ENCODE measurements around the gene OR7A17. TPM values are rescaled to one million over a fixed set of nuclear protein-coding genes. Genes with fewer than 3 reads are reported as not detected.

The OR7A17 gene
- not detected for total RNA-seq
- polyA plus RNA-seq (ENCODE audit: insufficient read length in 6 of 6), result under 1 TPM in 4 of 6 donors, not detected in 2; 0.06 to 0.10 (median 0.07) TPM
- long read RNA-seq, donor 1, result 0 reads
- long read RNA-seq, donor 2, result 0 reads
- long read RNA-seq, donor 3, result 0 reads
- long read RNA-seq, donor 4, result 0 reads
- long read RNA-seq, donor 5, result 0 reads
- long read RNA-seq, donor 6, result 0 reads
- long read RNA-seq, donor 7, result 0 reads
- long read RNA-seq, donor 8, result 0 reads
- long read RNA-seq, donor 9, result 0 reads
- long read RNA-seq, donor 10, result 0 reads
- long read RNA-seq, donor 11, result 0 reads
- long read RNA-seq, donor 12, result 0 reads

DNA sequence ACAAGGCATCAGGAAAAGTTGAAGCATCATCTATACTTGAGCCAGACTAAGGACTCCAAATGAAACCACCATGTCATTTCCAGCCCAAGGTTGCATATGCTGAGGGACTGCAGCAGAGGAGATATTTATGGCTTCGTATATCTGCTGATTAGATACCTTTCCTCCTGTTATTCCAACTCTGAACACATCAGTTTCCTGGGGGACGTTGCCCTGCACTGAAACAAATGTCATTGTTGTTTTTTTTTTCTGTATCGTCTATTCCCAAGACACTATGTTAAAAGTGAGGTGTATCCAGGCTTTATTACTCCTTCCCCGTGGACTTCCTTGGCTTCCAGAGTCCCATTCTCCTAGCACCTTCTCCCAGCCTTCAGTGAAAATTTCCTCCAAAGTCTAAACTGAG is at the start of gene OR7A17:
Gene OR7A17 (minus strand): TSS at position 101 of the 400 bp plus-strand sequence. CDS start 4,777 bp downstream, outside the sequence.
- no peak within 1 kb of the TSS for H3K4me3 ChIP-seq
- ATAC-seq (no peak), DNase-seq (no peak)
- no peaks in the 10 kb centered on the region for H3K4me1 ChIP-seq
- intact Hi-C loops (cut with DNase I), result no loop called here
- no peaks in the 10 kb centered on the region for H3K9me3 ChIP-seq
- H3K36me3 ChIP-seq, result no peaks in the 10 kb centered on the region
- no peak within 1 kb of the TSS for H3K27ac ChIP-seq
- peaks cover 0 to 23% of the 10 kb centered on the region in 2 donors for H3K27me3 ChIP-seq
- TF ChIP-seq, protein P1, sequence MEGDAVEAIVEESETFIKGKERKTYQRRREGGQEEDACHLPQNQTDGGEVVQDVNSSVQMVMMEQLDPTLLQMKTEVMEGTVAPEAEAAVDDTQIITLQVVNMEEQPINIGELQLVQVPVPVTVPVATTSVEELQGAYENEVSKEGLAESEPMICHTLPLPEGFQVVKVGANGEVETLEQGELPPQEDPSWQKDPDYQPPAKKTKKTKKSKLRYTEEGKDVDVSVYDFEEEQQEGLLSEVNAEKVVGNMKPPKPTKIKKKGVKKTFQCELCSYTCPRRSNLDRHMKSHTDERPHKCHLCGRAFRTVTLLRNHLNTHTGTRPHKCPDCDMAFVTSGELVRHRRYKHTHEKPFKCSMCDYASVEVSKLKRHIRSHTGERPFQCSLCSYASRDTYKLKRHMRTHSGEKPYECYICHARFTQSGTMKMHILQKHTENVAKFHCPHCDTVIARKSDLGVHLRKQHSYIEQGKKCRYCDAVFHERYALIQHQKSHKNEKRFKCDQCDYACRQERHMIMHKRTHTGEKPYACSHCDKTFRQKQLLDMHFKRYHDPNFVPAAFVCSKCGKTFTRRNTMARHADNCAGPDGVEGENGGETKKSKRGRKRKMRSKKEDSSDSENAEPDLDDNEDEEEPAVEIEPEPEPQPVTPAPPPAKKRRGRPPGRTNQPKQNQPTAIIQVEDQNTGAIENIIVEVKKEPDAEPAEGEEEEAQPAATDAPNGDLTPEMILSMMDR (IDR thresholded peaks at IDR 0.05), result no peak

GRCh38 chr19:14933506-14933905 is 47.6 kb upstream of the OR7A17 start:
- H3K4me1 ChIP-seq, result no peaks in the 10 kb centered on the region
- no peaks in the 10 kb centered on the region for H3K36me3 ChIP-seq
- ATAC-seq (no peak), DNase-seq (no peak)
- H3K9me3 ChIP-seq, result no peaks in the 10 kb centered on the region
- peaks cover 0 to 32% of the 10 kb centered on the region in 2 donors for H3K27me3 ChIP-seq
- TF ChIP-seq, protein P1 (IDR thresholded peaks at IDR 0.05), result no peak
- intact Hi-C loops (cut with DNase I), result no loop called here
- no peak overlapping the region for H3K27ac ChIP-seq
- H3K4me3 ChIP-seq, result no peak overlapping the region

DNA sequence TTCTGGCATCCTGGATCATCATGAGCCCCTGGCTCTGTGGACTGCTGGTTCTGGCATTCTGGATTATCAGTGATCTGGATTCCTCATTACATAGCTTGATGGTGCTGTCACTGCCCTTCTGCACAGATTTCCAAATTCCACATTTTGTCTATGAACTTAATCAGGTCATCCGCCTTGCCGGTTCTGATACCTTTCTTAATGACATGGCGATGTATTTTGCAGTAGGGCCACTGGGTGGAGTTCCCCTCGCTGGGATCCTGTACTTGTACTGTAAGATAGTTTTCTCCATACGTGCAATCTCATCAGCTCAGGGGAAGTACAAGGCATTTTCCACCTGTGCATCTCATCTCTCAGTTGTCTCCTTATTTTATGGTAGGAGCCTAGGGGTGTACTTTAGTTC is 30.9 kb upstream of the OR7A17 start:
- DNase-seq (no peak), ATAC-seq (no peak)
- Histone ChIP-seq H3K9me3 (no peaks in the 10 kb centered on the region), H3K4me3 (no peak overlapping the region), H3K27ac (no peak overlapping the region), H3K4me1 (no peaks in the 10 kb centered on the region), H3K27me3 (peaks cover 0 to 31% of the 10 kb centered on the region in 2 donors), H3K36me3 (no peaks in the 10 kb centered on the region)
- TF ChIP-seq, protein P1 (IDR thresholded peaks at IDR 0.05), result no peak
- intact Hi-C loops (cut with DNase I), result no loop called here

GRCh38 chr19:14915116-14915515 is 29.2 kb upstream of the OR7A17 start:
- TF ChIP-seq, protein P1 (IDR thresholded peaks at IDR 0.05), result no peak
- ATAC-seq, result no peak

DNA sequence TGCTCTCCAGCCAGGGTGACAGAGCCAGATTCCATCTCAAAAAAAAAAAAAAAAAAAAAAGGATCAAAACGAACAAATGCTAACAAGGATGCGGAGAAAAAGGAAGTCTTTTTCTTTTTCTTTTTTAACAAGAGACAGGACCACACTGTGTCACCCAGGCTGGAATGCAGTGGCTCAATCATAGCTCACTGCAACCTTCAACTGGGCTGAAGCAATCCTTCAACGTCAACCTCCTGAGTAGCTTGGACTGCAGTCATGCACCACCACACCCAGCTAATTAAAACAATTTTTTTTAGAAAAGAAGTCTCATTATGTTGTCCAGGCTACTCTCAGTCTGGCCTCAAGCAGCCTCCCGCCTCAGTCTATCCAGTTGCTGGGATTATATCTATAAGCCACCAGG is 20.8 kb upstream of the OR7A17 start:
- DNase-seq (no peak), ATAC-seq (no peak)
- no peaks in the 10 kb centered on the region for H3K9me3 ChIP-seq
- H3K36me3 ChIP-seq, result no peaks in the 10 kb centered on the region
- H3K4me3 ChIP-seq, result no peak overlapping the region
- H3K27ac ChIP-seq, result no peak overlapping the region
- no peaks in the 10 kb centered on the region for H3K4me1 ChIP-seq
- H3K27me3 ChIP-seq, result peaks cover 0 to 4% of the 10 kb centered on the region in 2 donors
- intact Hi-C loops (cut with DNase I), result no loop called here
- TF ChIP-seq, protein P1 (IDR thresholded peaks at IDR 0.05), result no peak

More at GRCh38 chr19:14915116-14915515, 29.2 kb upstream of the OR7A17 start:
- Histone ChIP-seq H3K36me3 (no peaks in the 10 kb centered on the region), H3K4me3 (no peak overlapping the region), H3K27me3 (peaks cover 0 to 26% of the 10 kb centered on the region in 2 donors), H3K4me1 (no peaks in the 10 kb centered on the region), H3K9me3 (no peaks in the 10 kb centered on the region), H3K27ac (no peak overlapping the region)
- intact Hi-C loops (cut with DNase I), result no loop called here
- no peak for DNase-seq

All from left lung (tissue), 14 donors.